GM21723 (cell line): ENCODE results near the gene MRPL32.

Experiments
- ATAC-seq: cut with Tn5 transposase; IDR thresholded peaks from one replicate; pipeline ENCODE4 v1.9.1; 2021; ENCODE audit warnings: mild to moderate bottlenecking, moderate library complexity; ENCODE audit not compliant: unreplicated experiment

The MRPL32 gene

DNA sequence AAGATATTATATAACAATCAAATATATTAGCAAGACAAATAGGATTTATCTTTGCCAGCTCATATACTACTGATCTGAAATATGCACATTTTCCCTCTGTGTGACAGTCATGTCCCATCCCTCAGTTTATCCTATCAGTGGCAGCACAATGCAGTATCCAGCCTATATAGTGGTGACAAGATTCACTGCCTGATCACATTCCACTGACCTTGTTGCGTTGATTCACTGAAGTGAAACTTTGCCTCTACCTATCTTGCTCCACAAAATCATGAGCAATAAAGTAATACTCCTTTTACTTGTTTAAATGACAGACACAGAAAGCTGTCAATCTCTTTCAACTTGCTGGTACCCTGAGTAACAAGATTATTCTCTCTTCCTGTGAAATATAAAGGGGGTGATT lies 6.5 kb upstream of the MRPL32 start:
- ATAC-seq = no peak

DNA sequence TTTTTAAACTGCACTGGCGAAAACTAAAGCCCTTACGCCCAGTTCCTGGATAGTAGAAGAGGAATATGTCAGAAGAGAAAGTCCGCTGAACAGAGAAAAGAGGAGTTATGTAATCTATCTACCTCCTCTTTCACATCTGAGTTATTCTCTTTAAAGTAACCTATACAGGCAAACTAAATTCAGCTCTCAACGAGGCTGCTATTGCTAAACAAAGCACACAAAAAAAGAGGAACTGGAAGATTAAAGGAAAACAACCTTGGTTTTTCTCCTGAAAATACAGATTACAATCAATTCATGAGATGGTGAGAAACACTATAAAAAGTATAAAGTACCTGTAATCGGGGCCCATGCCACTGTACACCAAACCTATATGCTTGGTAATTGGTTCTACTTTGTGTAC lies 6.0 kb upstream of the MRPL32 start:
- ATAC-seq = no peak

DNA sequence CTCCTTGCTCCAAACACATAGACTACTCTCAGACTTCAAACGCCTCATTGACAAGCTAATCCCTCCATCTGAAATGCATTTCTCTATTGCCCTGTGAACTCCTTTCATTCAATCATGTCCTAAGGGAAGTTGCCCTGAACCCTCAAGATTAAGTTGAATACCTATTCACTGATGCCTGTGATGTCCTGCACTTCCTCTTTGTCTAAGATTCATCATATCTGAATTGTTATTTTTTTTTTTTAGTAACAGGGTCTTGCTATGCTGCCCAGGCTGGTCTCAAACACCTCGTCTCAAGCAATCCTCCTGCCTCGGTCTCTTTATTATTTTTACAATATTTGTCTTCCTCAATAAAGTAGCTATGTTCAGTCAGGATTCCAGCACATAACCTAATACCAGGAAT lies 3.4 kb upstream of the MRPL32 start:
- no peak for ATAC-seq

DNA sequence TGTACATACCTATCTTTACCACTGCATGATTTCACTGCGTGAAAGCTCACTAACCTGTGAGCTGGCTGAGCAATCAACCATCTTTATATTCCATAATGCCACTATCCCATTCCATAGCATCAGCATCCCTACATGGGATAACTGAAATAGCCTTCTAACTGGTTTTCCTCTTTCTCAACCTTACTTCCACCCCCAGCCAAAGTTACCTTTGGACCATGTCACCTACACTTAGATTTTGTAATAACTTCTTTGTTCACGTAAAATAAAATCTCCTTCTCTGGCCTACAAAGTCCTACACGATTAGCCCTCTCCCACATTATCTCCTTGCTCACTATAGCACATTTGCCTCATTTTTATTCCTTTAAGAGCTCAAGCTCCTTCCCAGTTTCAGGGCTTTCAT lies 2.7 kb upstream of the MRPL32 start:
- no peak for ATAC-seq

DNA sequence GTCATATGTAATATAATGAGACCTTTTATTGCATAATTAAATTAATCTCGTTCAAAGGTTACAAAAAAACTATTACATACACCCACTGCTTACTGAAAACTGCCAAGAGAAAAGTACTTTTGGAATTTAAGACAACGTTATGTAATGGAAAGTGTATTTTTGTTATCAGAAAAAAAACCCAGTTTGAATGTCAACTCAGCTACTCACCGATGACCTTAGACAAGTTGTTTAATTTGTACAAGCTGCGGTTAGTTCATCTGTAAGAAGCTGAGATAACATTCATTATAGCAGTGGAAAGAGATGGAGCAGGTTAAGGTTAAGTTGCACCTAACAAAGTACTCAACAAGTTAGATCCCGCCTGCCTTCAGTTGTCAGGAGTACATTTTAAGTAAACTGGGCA lies 1.3 kb upstream of the MRPL32 start:
- no peak for ATAC-seq

DNA sequence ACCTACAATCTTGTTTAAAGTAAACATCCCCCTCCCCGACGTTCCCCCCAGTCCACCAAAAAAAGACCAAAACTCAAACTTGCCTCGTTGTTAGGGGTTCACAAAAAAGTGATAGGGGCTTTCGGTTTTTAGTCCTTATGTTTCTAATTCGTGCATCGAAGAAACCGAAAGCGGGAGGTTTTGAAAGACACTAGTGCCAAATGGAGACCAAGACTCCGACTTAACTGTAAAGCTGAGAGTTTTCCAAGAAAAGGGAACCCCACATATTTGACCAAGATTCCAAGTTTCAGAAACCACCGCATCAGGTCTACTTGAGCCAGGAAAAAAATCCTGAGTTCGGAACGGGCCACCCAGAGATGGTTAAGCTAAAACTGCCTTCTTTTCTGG lies 736 bp upstream of the MRPL32 start:
- no peak for ATAC-seq

DNA sequence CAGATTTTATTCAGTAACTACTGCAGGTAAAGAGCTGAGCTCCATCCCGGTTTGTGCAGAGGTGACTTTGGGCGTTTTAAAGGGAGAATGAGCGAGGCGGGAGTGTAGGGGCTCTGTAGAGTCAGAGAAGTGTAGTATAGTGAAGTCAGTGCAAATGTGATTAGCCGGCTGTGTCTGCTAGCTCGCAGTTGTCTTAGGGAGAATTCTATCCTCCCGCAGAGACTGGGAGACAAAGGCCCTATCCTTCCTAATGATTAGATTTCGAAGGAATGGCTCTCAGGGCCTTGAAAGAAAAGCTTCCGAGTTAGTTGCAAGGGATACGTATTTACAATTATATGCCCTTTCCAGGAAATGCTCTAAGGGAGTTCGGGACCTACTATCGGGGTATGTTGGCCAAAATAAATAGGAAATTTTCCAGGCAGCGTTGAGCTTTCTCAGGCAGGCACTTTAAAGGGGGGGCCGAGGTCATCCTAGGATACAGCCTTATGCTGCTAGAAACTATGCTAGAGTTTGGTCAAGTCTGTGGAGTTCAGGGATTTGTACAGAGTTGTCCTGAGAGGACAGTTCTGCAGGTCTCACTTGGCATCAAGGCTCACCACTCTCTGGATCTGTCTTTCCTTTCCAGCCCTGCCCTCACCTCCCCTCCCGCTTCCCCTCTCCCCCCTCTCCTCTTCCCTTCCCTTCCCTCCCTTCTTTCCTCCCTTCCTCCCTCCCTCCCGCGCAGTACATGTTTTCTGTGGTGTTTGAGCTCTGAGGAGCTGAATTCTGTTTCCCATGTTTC lies 825 bp downstream of the MRPL32 start:
- peak; percentile 25 for ATAC-seq

DNA sequence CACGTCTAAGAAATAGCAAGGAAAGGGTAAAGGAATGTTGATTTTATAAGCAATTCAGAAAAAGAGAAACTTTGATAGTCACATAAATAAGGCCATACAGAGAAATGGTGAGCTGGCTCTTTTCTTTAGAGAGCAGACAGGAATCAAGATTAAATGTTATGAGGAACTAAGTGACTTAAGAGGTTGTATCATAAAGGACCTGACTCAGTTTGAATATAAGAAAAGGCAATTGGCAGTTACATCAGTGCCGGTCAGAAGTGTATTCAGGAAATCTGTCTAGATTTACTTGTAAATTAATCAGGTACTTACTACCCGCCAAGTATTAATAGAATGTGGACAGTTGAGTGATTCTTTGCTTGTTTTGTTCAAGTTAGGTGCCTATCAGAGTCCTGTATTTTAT lies 2.1 kb downstream of the MRPL32 start:
- ATAC-seq = no peak

DNA sequence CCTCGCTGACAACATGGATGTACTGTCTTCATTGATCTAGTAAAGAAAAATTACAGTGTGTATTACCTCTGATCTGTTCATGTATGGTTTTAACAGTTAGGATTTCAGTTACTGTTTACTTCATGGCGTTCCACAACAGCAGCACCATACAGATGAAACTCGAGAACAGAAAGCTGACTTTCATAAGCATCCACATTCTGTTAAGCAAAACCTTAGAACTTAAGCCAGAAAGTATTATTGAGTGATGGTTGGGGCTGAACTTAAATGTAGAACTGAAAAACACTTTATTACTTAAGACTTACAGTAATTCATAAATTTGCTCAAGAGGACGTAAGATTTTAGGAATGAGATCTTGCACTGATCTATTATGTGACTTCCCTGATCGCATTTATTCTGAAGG lies 3.7 kb downstream of the MRPL32 start:
- ATAC-seq = no peak

DNA sequence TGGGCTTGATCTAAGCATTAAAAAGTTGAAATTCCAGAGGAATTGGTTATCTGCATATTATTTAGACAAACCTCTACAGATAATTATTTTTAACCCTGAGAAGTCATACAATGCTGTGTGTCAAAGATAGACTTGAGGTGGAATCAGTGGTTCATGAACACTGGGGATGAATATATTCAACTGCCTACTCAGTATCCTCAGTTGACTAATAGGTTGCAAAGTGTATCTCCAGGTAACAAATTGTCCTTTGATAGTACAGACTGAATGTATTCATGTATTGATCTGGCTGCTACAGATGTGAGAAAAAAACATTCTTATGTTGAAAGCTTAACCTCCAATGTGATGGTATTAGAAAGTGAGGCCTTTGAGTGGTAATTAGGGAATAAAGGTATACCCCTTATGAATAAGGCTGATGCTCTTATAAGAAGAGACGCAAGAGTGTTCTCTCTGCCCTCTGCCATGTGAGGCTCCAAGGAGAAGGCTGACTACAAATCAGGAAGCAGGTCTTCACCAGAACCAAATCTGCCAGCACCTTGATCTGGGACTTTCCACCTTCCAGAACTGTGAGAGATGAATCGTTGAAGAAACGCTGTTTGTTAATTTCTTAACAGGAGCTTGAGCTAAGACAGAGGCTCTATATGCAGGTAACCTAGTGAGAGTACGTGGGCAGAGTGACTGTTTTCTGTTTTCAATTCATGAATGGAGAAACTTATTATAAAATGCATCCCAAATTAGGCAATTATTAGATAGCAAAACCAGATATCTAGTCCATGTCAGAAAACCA lies 7.5 kb downstream of the MRPL32 start:
- ATAC-seq = no peak

DNA sequence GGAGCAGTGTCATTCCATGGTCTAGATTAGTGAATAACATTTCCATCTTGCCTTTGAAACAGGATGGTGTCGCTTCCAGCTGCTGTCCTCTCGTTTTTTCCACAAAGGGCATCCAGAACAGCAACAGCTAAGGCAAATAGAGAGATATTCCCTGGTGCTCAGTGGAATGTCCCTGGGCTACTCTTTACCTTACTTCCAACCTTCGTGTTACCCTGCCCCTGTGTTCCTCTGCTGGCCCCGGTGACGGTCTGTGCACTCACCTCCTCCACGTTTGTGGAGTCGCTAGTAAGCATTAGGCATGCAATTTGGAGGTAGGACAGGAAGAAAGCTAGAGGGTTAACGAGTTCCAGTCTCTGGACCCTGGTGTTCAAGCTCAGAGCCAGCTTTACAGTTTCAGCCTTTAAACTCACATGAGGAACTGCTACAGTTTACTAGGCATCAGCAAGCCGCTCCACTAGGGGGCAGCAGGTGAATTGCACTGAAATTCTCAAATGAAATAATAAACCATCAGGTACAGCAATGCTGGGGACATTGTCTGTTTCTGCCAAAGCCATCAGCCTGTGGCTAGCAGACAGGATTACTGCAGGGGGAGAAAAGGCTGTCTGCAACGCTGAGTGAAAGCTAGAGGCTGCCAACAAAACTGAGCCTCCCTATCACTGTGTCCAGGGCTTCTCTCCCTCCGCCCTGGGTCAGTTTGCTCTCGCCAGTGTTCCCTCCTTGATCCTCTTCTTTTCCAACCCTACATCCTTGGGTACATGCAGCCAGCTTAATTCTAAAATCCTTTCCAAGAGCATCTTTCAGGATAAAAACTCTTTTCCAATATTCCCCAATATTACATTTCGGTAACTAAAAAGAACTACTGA lies 9.0 kb downstream of the MRPL32 start:
- ATAC-seq = peak; percentile 56

DNA sequence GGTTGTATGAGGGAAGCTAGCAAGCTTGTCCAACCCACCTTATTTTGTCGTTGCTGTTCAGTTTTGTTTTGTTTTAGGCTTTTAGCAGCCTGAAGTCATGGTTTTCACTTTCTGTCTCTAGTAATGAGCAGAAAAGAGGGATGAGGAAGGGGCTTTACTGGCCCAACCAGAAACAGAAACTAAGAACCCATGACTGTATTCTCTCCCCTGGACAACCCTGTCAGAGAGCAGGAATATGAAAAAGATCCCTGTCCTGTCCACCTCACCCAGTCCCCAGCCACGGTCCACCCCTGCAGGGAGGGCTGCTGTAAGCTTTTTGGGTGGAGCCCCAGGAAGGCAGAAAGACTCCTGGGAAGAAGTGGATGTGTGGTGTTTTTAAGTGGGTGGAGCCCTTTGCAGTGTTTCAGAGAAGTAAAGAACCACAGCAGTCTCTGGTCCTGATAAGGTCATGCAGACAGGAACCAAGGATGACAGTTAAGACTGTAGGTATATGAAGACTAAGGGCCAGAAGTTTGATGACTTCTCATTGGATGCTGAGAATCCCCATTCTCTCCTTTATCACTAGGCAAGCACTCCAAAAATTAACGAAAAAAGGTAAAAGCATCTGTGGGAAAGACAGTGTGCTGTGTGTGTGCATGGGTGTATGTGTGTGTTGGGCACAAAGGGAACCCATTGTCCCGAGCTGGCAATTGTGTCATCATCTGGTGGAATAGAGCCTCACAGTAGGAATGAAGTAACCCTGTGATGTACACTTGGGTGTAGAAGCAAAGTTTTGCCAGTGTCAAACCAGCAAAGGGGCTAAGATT lies 13.8 kb downstream of the MRPL32 start:
- ATAC-seq = peak; percentile 73

DNA sequence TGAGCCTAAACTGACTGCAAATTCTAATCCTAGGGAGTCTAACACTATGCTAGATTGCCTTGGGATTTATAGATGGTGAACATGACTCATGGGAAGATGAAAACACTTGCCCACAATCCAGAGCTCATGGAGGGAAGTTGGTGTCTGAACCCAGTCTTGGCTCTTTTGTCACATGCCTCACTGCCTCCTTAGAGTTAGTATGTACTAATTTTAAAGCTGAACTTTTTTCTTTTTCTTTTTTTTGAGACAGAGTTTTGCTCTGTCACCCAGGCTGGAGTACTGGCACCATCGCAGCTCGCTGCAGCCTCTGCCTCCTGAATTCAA lies 14.4 kb downstream of the MRPL32 start:
- no peak for ATAC-seq

DNA sequence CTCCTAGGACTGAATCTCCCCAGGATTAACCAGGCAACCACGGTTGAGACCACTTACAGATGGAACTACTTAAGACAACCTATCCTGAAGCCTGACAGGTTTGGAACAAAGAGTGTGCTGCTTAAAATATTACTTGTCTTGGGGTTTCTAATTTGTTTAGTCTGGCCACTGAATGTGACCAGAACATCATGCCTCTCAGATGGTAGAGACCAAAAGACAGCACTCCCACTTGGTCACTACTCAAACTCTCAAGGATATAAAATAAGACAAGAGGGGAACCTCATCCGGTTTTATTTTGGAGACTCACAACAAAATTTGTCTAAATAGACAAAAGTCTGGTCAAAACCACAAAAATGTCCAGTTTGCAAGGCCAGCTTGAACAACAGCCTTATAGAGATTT lies 15.3 kb downstream of the MRPL32 start:
- ATAC-seq = no peak

DNA sequence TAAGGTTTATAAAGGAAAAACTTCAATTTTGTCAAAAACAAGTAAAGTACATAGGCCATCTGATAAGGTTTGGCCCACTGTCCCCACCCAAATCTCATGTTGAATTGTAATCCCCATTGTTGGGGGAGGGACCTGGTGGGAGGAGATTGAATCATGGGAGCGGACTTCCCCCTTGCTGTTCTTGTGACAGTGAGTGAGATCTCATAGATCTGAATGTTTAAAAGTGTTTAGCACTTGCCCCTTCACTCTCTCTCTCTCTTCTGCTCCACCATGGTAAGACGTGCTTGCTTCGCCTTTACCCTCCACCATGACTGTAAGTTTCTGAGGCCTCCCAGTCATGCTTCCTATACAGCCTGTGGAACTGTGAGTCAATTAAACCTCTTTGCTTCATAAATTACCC lies 18.2 kb downstream of the MRPL32 start:
- ATAC-seq = no peak

DNA sequence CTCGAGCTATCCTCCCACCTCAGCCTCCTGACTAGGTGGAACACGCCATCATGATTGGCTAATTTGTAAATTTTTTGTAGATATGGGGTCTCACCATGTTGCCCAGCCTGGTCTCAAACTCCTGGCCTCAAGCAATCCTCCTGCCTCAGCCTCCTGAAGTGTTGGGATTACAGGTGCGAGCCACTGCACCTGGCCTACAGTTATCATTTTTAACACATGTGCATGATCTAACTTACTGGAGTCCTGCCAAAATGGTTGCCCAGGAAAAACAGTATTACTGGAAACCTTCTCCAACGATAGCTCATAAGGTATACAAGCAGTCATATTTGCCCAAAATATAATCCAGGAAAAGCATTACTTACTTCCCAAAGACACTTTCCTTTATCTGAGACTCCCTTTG lies 20.2 kb downstream of the MRPL32 start:
- ATAC-seq = no peak

DNA sequence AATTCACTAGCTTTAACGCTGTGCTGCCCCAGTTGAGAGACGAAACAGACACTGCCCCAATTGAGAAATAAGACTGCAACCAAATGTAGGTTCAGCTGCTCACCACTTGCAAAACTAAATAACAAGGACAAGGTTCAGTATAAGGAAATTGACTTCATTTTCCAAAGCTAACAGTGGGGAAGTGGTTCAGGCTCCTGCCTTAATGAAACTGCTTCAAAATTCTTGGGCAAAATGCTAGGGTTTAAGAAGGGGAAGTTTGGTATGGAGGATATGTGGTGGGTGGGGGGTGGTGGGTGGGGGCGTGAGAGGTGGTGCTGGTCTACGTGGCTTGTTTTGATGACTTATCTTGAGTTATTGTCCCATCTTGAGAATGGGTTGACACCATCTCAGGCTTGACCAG lies 21.8 kb downstream of the MRPL32 start:
- ATAC-seq = no peak

DNA sequence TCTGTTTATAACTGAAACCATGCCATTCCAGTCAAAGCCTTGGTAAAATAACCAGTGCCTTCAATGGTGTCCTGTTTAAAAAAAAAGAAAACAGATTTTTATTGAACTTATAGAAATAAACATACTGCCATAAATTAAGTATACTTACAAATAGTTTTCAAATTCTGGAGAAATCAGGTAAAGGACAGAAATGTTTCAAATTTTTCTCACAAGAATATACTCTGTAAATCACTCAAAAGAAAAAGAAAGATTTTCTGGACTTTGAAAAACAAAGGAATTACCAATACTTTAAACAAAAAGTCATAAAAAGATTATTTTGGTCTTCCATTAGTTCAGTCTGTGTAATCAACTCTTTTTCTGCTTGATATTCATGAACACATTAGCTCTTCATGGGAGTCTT lies 23.9 kb downstream of the MRPL32 start:
- ATAC-seq = no peak

DNA sequence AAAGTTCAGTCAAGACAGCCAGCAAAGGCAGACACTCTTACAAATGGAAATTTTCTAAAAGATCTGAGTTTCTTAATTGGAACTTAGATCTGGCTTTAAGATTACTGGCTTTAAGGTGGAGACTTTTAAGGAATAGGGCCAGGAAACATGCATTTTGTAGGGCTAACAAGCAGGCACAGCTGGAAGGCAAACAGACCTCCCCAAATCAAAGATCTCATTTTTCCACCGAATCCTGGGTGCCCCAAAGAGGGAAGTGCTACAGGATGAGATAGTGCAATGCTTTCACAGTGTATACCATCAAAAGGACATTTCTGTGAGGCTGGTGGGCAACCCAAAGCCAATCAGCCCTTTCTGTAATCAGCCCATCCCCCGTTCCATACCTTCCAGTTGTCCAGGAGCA lies 27.4 kb downstream of the MRPL32 start:
- no peak for ATAC-seq

DNA sequence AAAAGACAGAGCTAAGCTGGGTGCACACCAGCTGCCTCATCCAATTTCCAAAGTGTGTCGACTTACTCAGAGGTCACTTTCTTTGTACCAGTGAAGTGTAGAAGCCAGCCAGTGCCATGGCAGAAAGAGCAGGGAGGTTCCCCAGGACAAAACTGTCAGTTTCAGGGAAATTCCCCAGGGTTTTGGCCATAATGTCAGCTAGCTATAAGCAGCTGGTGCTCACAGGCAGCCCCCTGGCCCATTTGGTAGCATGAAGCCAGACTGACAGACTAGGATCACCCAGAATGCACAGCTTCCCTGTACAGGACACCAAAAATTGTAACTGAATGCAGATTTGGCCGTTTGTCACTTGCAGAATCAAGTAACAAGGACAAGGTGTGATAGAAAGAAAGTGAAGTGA lies 28.6 kb downstream of the MRPL32 start:
- no peak for ATAC-seq

DNA sequence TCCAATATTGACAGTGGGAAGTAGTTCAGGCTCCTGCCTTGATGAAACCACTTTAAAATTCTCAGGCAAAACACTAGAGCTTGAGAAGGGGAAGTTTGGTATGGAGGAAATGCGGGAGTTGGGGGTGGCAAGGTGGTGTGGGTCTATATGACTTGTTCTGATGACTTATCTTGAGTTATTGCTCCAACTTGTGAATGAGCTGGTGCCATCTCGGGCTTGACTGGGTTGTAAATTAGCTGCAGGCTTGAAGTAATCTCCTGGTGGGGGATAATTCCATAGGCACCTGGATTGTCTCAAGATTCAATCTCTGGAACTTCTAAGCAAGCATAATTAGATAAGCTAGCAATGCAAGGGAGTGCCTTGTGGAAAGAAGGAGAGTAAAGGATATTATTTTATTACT lies 29.0 kb downstream of the MRPL32 start:
- no peak for ATAC-seq
